ENCODE data around the gene RNF17.
A peak's percentile ranks its signal among the peaks of the same experiment; 100 is the strongest.

The RNF17 gene

GRCh38 chr13:24746618-24747247 is 17.2 kb upstream of the RNF17 start:
- in situ Hi-C loops (cut with HindIII; ENCODE audit: low pct_ligation_motif_present, low sequenced_read_pairs) = no loop called here
- Histone ChIP-seq H3K4me3 (ENCODE audit: low read depth, low read length) (peak overlapping the region; percentile 37), H3K36me3 (replicated peaks) (no peaks in the 10 kb centered on the region), H3K27me3 (replicated peaks) (peaks cover 45% of the 10 kb centered on the region), H3K27ac (no peak overlapping the region)
- no peak for DNase-seq
- peak; percentile 43 for TF ChIP-seq CTCF (IDR thresholded peaks at IDR 0.05; ENCODE audit: low read depth, low read length, missing control alignments)

GRCh38 chr13:24747248-24748060 is 16.5 kb upstream of the RNF17 start:
- Histone ChIP-seq H3K27ac (no peak overlapping the region), H3K36me3 (replicated peaks) (no peaks in the 10 kb centered on the region), H3K27me3 (replicated peaks) (peaks cover 45% of the 10 kb centered on the region), H3K4me3 (ENCODE audit: low read depth, low read length) (peak overlapping the region; percentile 37)
- in situ Hi-C loops (cut with HindIII; ENCODE audit: low pct_ligation_motif_present, low sequenced_read_pairs) = no loop called here
- no peak for TF ChIP-seq CTCF (IDR thresholded peaks at IDR 0.05; ENCODE audit: low read depth, low read length, missing control alignments)
- no peak for DNase-seq

- peaks cover 45% of the 10 kb centered on the region for H3K27me3 ChIP-seq (replicated peaks)
- no peak overlapping the region for H3K27ac ChIP-seq
- DNase-seq = no peak
- H3K36me3 ChIP-seq (replicated peaks) = no peaks in the 10 kb centered on the region
- peak overlapping the region; percentile 37 for H3K4me3 ChIP-seq (ENCODE audit: low read depth, low read length)
- TF ChIP-seq CTCF (IDR thresholded peaks at IDR 0.05; ENCODE audit: low read depth, low read length, missing control alignments) = no peak
- in situ Hi-C loops (cut with HindIII; ENCODE audit: low pct_ligation_motif_present, low sequenced_read_pairs) = no loop called here
Observed at GRCh38 chr13:24748061-24748400, 15.9 kb upstream of the RNF17 start.

- DNase-seq = no peak
- H3K36me3 ChIP-seq (replicated peaks) = no peaks in the 10 kb centered on the region
- no peaks in the 10 kb centered on the region for H3K27me3 ChIP-seq (replicated peaks)
- no peak overlapping the region for H3K4me3 ChIP-seq (ENCODE audit: low read depth, low read length)
- no peak overlapping the region for H3K27ac ChIP-seq
- no peak for TF ChIP-seq CTCF (IDR thresholded peaks at IDR 0.05; ENCODE audit: low read depth, low read length, missing control alignments)
- in situ Hi-C loops (cut with HindIII; ENCODE audit: low pct_ligation_motif_present, low sequenced_read_pairs) = no loop called here
Observed at GRCh38 chr13:24759197-24759596, 4.8 kb upstream of the RNF17 start.

- Histone ChIP-seq H3K27me3 (replicated peaks) (no peaks in the 10 kb centered on the region), H3K4me3 (ENCODE audit: low read depth, low read length) (peak overlapping the region; percentile 16), H3K27ac (no peak overlapping the region), H3K36me3 (replicated peaks) (no peaks in the 10 kb centered on the region)
- TF ChIP-seq CTCF (IDR thresholded peaks at IDR 0.05; ENCODE audit: low read depth, low read length, missing control alignments) = no peak
- DNase-seq = no peak
- in situ Hi-C loops (cut with HindIII; ENCODE audit: low pct_ligation_motif_present, low sequenced_read_pairs) = no loop called here
Observed at GRCh38 chr13:24764276-24764630, 284 bp downstream of the RNF17 start.

Measured in brain microvascular endothelial cell (primary cell).